Ovary (tissue), 9 donors: Measurements from ENCODE around the gene SPATA31D1. TPM values are rescaled to one million over a fixed set of nuclear protein-coding genes. Genes with fewer than 3 reads are reported as not detected.

Experiments used
- DNase-seq, 5 donors: peaks; one replicate each; pipeline ENCODE4 v3.0.0-alpha.2; 2019 to 2020
- H3K27ac ChIP-seq, 2 donors: fragments of 200-600 bp; one replicate each; pipeline versions ENCODE4 v1.5.1 to v1.8.0; 2019 to 2022
- H3K27me3 ChIP-seq: fragments of 200-600 bp; one replicate; pipeline ENCODE4 v1.8.0; 2022
- H3K36me3 ChIP-seq: fragments of 200-600 bp; sonication (generic); one replicate; pipeline ENCODE4 v1.5.1; 2019
- H3K4me1 ChIP-seq: one replicate; pipeline ENCODE4 v1.8.1; 2013; ENCODE audit warnings: mild to moderate bottlenecking, moderate library complexity; ENCODE audit not compliant: insufficient read depth
- H3K4me3 ChIP-seq: fragments of 200-600 bp; sonication (generic); one replicate; pipeline ENCODE4 v1.5.1; 2017
- H3K9me3 ChIP-seq, 2 donors: fragments of 200-600 bp in 1 of 2; sonication (generic) in 1 of 2; one replicate each; pipeline versions ENCODE4 v1.5.1 to v1.8.1; 2013 to 2019; ENCODE audit warnings: mild to moderate bottlenecking in 1 of 2, moderate library complexity in 1 of 2
- CTCF ChIP-seq, 3 donors: fragments of 450-650 bp in 2 of 3; fragments of 200-600 bp in 1 of 3; IDR thresholded peaks; one replicate each; pipeline versions ENCODE4 v1.5.1 to v1.8.0; 2016 to 2022; ENCODE audit warnings: antibody characterized with exemption in 3 of 3, mild to moderate bottlenecking in 1 of 3
- EP300 ChIP-seq: sonication (generic); formaldehyde crosslinking; IDR thresholded peaks from one replicate; pipeline ENCODE4 v1.6.1; 2017; ENCODE audit warnings: antibody characterized with exemption
- POLR2A ChIP-seq: fragments of 450-650 bp; IDR thresholded peaks from one replicate; pipeline ENCODE4 v1.6.1; 2017; ENCODE audit warnings: antibody characterized with exemption, mild to moderate bottlenecking, moderate library complexity
- WGBS, 3 donors: extraction: QIAGEN DNeasy Blood & Tissue Kit in 1 of 3; methylation state at CpG; one replicate each; pipeline versions ENCODE4 v1.1.5 to v1.1.7; 2013 to 2017; 5-methylcytosine and 5-hydroxymethylcytosine counted together
- intact Hi-C, 4 donors: fragments of 100-400 bp; cut with DNase I; formaldehyde crosslinking; loops; one replicate each; pipeline versions ENCODE4 v1.11.0 to v1.15.1; 2022 to 2023
- polyA plus RNA-seq, 2 donors: library from polyadenylated mRNA; stranded (reverse); fragments of 200-250 nt in 1 of 2; fragments of 350-450 nt in 1 of 2; fragmentation: Illumina TruSeq in 1 of 2; extraction: RNeasy Lipid Tissue Mini Kit (QIAGEN cat#74804) in 1 of 2; gene quantifications; one replicate each; pipeline ENCODE4 v1.2.3, GENCODE V29; 2013 to 2014
- total RNA-seq, 7 donors: library from RNA; depleted of rRNA in 2 of 7; stranded (reverse); fragments of >200 nt in 2 of 7; fragmentation: NEBNext Ultra II Directional in 3 of 7; extraction: Animal tissue kit (Norgen Biotek cat#: 25700) in 3 of 7; gene quantifications; one replicate each; pipeline versions ENCODE4 v1.1.0 to v1.2.4, GENCODE V29; 2016 to 2023
- donor health status: DM: no; HTN: no; CAD: no; lungs with moderate emphysema.
- donor health status: DM: no; HTN: no; CAD: no.
- donor health status: Bipolar disorder and iron deficiency.
- donor health status: DM: yes; HTN: yes; CAD: no.
- donor health status: DM: no; HTN: no; CAD: no.
- donor health status: DM: yes; HTN: yes; CAD: no.

SPATA31D1 gene
- total and polyA plus RNA-seq, 9 donors = not detected

- Histone ChIP-seq H3K4me1 (no peaks in the 10 kb centered on the region), H3K27ac (no peak overlapping the region), H3K9me3 (peaks cover 0 to 3% of the 10 kb centered on the region in 2 donors), H3K4me3 (no peak overlapping the region), H3K36me3 (no peaks in the 10 kb centered on the region), H3K27me3 (no peaks in the 10 kb centered on the region)
- intact Hi-C loops = no loop called here
- TF ChIP-seq CTCF (IDR thresholded peaks at IDR 0.05) = no peak
- no peak for TF ChIP-seq EP300
- no peak for TF ChIP-seq POLR2A
- 44 to 62% (median 58%) methylated on average over 1 of the region's 1 CpG for WGBS, 3 donors
- no peak for DNase-seq
Measured at GRCh38 chr9:82012276-82012675, 23.7 kb downstream of the SPATA31D1 start.

GRCh38 chr9:82020331-82020730 lies 31.8 kb downstream of the SPATA31D1 start:
- no peak for DNase-seq
- intact Hi-C loops = no loop called here
- H3K36me3 ChIP-seq = no peaks in the 10 kb centered on the region
- H3K27me3 ChIP-seq = no peaks in the 10 kb centered on the region
- no peak overlapping the region for H3K27ac ChIP-seq
- TF ChIP-seq EP300 = no peak
- TF ChIP-seq POLR2A = no peak
- no peak for TF ChIP-seq CTCF (IDR thresholded peaks at IDR 0.05)
- no peaks in the 10 kb centered on the region for H3K9me3 ChIP-seq
- no peaks in the 10 kb centered on the region for H3K4me1 ChIP-seq
- no peak overlapping the region for H3K4me3 ChIP-seq

GRCh38 chr9:82021198-82021597 lies 32.6 kb downstream of the SPATA31D1 start:
- intact Hi-C loops = no loop called here
- TF ChIP-seq EP300 = no peak
- no peak for TF ChIP-seq POLR2A
- TF ChIP-seq CTCF (IDR thresholded peaks at IDR 0.05) = no peak
- H3K27me3 ChIP-seq = no peaks in the 10 kb centered on the region
- H3K36me3 ChIP-seq = no peaks in the 10 kb centered on the region
- H3K4me3 ChIP-seq = no peak overlapping the region
- no peak overlapping the region for H3K27ac ChIP-seq
- DNase-seq = no peak
- no peaks in the 10 kb centered on the region for H3K4me1 ChIP-seq
- no peaks in the 10 kb centered on the region for H3K9me3 ChIP-seq

GRCh38 chr9:82022121-82022520 lies 33.5 kb downstream of the SPATA31D1 start:
- 44 to 60% (median 51%) methylated on average over 2 of the region's 2 CpGs for WGBS, 3 donors
- no peaks in the 10 kb centered on the region for H3K4me1 ChIP-seq
- TF ChIP-seq EP300 (no peak), CTCF (IDR thresholded peaks at IDR 0.05) (no peak), POLR2A (no peak)
- H3K4me3 ChIP-seq = no peak overlapping the region
- no peak overlapping the region for H3K27ac ChIP-seq
- H3K36me3 ChIP-seq = no peaks in the 10 kb centered on the region
- intact Hi-C loops = no loop called here
- H3K27me3 ChIP-seq = no peaks in the 10 kb centered on the region
- no peak for DNase-seq
- H3K9me3 ChIP-seq = no peaks in the 10 kb centered on the region

- no peaks in the 10 kb centered on the region for H3K4me1 ChIP-seq
- no peak overlapping the region for H3K4me3 ChIP-seq
- H3K27me3 ChIP-seq = no peaks in the 10 kb centered on the region
- intact Hi-C loops = no loop called here
- no peaks in the 10 kb centered on the region for H3K36me3 ChIP-seq
- WGBS, 3 donors = 70 to 80% (median 72%) methylated on average over 1 of the region's 1 CpG
- no peak for DNase-seq
- H3K9me3 ChIP-seq = no peaks in the 10 kb centered on the region
- H3K27ac ChIP-seq = no peak overlapping the region
- TF ChIP-seq EP300 (no peak), POLR2A (no peak), CTCF (IDR thresholded peaks at IDR 0.05) (no peak)
Measured at GRCh38 chr9:82024908-82025307, 36.3 kb downstream of the SPATA31D1 start.
